Mesenchymal stem cell (in vitro differentiated cells and primary cell): ENCODE results near the gene C19orf67.

Experiments used
- DNase-seq: peaks from one replicate; pipeline ENCODE4 v3.0.0-alpha.2; 2013
- H2AFZ ChIP-seq: one replicate; pipeline ENCODE4 v1.6.1; 2013; ENCODE audit warnings: low read depth, mild to moderate bottlenecking, control low read depth, inconsistent platforms, low read length, moderate library complexity
- H2AK5ac ChIP-seq: 2 replicates; pipeline ENCODE4 v1.6.1; 2013; ENCODE audit warnings: low read length, moderate library complexity, mild to moderate bottlenecking, inconsistent platforms; ENCODE audit not compliant: severe bottlenecking
- H2BK120ac ChIP-seq: one replicate; pipeline ENCODE4 v1.6.1; 2013; ENCODE audit warnings: low read depth, mild to moderate bottlenecking, inconsistent platforms, low read length, moderate library complexity
- H2BK12ac ChIP-seq, 2 experiments: one replicate each; pipeline ENCODE4 v1.6.1; 2013; ENCODE audit warnings: inconsistent platforms in 2 of 2, low read length in 2 of 2, mild to moderate bottlenecking in 2 of 2, moderate library complexity in 2 of 2, control low read depth in 1 of 2
- H2BK15ac ChIP-seq: one replicate; pipeline ENCODE4 v1.6.1; 2013; ENCODE audit warnings: mild to moderate bottlenecking, low read depth, inconsistent platforms; ENCODE audit not compliant: poor library complexity, severe bottlenecking
- H2BK5ac ChIP-seq: 2 replicates; pipeline ENCODE4 v1.6.1; 2013; ENCODE audit warnings: low read depth, mild to moderate bottlenecking, low read length, control low read depth, inconsistent platforms; ENCODE audit not compliant: poor library complexity, severe bottlenecking
- H3K14ac ChIP-seq, 2 experiments: one replicate each; pipeline ENCODE4 v1.6.1; 2013; ENCODE audit warnings: inconsistent platforms in 2 of 2, low read length in 2 of 2, control low read depth in 1 of 2, mild to moderate bottlenecking in 1 of 2, moderate library complexity in 1 of 2
- H3K18ac ChIP-seq, 2 experiments: one replicate each; pipeline ENCODE4 v1.6.1; 2013; ENCODE audit warnings: inconsistent platforms in 2 of 2, low read length in 2 of 2, control low read depth in 1 of 2, low read depth in 1 of 2, mild to moderate bottlenecking in 1 of 2
- H3K23ac ChIP-seq, 2 experiments: one replicate each; pipeline ENCODE4 v1.6.1; 2013; ENCODE audit warnings: inconsistent platforms in 2 of 2, low read length in 2 of 2, mild to moderate bottlenecking in 2 of 2, moderate library complexity in 2 of 2, control low read depth in 1 of 2
- H3K27ac ChIP-seq: 2 replicates; pipeline ENCODE4 v1.5.1; 2013; ENCODE audit warnings: mild to moderate bottlenecking, moderate library complexity, low read length, control low read depth, inconsistent platforms; ENCODE audit not compliant: poor library complexity, severe bottlenecking
- H3K27me3 ChIP-seq, 2 experiments: 2 replicates each; pipeline versions ENCODE4 v1.6.1 to v1.7.0; 2013; ENCODE audit warnings: low read length in 2 of 2, mild to moderate bottlenecking in 2 of 2, moderate library complexity in 2 of 2, control low read depth in 1 of 2, inconsistent platforms in 1 of 2; ENCODE audit not compliant: control insufficient read depth in 1 of 2, insufficient read depth in 1 of 2
- H3K36me3 ChIP-seq, 2 experiments: 2 replicates each; pipeline versions ENCODE4 v1.6.1 to v1.7.0; 2013; ENCODE audit warnings: low read length in 2 of 2, control low read depth in 1 of 2, inconsistent platforms in 1 of 2, low read depth in 1 of 2, mild to moderate bottlenecking in 1 of 2; ENCODE audit not compliant: insufficient read depth in 2 of 2, control insufficient read depth in 1 of 2
- H3K4ac ChIP-seq, 2 experiments: one replicate each; pipeline ENCODE4 v1.6.1; 2013; ENCODE audit warnings: inconsistent platforms in 2 of 2, low read length in 2 of 2, mild to moderate bottlenecking in 2 of 2, moderate library complexity in 2 of 2, control low read depth in 1 of 2, low read depth in 1 of 2
- H3K4me1 ChIP-seq: 2 replicates; pipeline ENCODE4 v1.6.1; 2013; ENCODE audit warnings: low read depth, low read length, control low read depth; ENCODE audit not compliant: control insufficient read depth, insufficient read depth
- H3K4me2 ChIP-seq: 2 replicates; pipeline ENCODE4 v1.6.1; 2013; ENCODE audit warnings: low read length, mild to moderate bottlenecking, inconsistent platforms; ENCODE audit not compliant: poor library complexity, severe bottlenecking
- H3K4me3 ChIP-seq, 2 experiments: 2 replicates each; pipeline versions ENCODE4 v1.5.1 to v1.7.0; 2013; ENCODE audit warnings: low read length in 2 of 2, mild to moderate bottlenecking in 2 of 2, control low read depth in 1 of 2, low read depth in 1 of 2; ENCODE audit not compliant: insufficient read depth in 1 of 2
- H3K79me1 ChIP-seq: replicated peaks from 2 replicates; pipeline ENCODE4 v1.6.1; 2013; ENCODE audit warnings: mild to moderate bottlenecking, control low read depth, low read length, inconsistent platforms; ENCODE audit not compliant: poor library complexity, severe bottlenecking
- H3K9ac ChIP-seq: 2 replicates; pipeline ENCODE4 v1.7.0; 2013; ENCODE audit warnings: mild to moderate bottlenecking, low read length, moderate library complexity
- H3K9me3 ChIP-seq: 2 replicates; pipeline ENCODE4 v1.7.0; 2013; ENCODE audit warnings: mild to moderate bottlenecking, low read length; ENCODE audit not compliant: control insufficient read depth
- H4K8ac ChIP-seq: one replicate; pipeline ENCODE4 v1.6.1; 2013; ENCODE audit warnings: inconsistent platforms, mild to moderate bottlenecking, low read length, moderate library complexity
- H4K91ac ChIP-seq: one replicate; pipeline ENCODE4 v1.6.1; 2013; ENCODE audit warnings: mild to moderate bottlenecking, low read length, inconsistent platforms
- WGBS: methylation state at CpG from one replicate; pipeline ENCODE4 v1.1.7; 2013; ENCODE audit warnings: mixed read lengths; 5-methylcytosine and 5-hydroxymethylcytosine counted together

The C19orf67 gene

GRCh38 chr19:14122924-14123323 is 37.3 kb upstream of the C19orf67 start:
- no peak overlapping the region for H4K8ac ChIP-seq
- no peak overlapping the region for H3K4me2 ChIP-seq
- H3K23ac ChIP-seq: no peak overlapping the region
- no peak overlapping the region for H4K91ac ChIP-seq
- H3K9ac ChIP-seq: no peak overlapping the region
- H3K18ac ChIP-seq: no peak overlapping the region
- no peak overlapping the region for H2AK5ac ChIP-seq
- H2BK120ac ChIP-seq: no peak overlapping the region
- H2AFZ ChIP-seq: no peak overlapping the region
- H3K27me3 ChIP-seq: no peaks in the 10 kb centered on the region
- H2BK15ac ChIP-seq: no peak overlapping the region
- H2BK12ac ChIP-seq: no peak overlapping the region
- no peaks in the 10 kb centered on the region for H3K36me3 ChIP-seq
- no peak overlapping the region for H3K4ac ChIP-seq
- H3K14ac ChIP-seq: no peak overlapping the region
- no peak overlapping the region for H3K27ac ChIP-seq
- H3K79me1 ChIP-seq: peaks cover 5% of the 10 kb centered on the region
- no peak overlapping the region for H3K4me3 ChIP-seq
- H2BK5ac ChIP-seq: no peak overlapping the region
- no peaks in the 10 kb centered on the region for H3K9me3 ChIP-seq
- 96% methylated on average over 4 of the region's 6 CpGs for WGBS
- peaks cover 10% of the 10 kb centered on the region for H3K4me1 ChIP-seq
- DNase-seq: no peak

DNA sequence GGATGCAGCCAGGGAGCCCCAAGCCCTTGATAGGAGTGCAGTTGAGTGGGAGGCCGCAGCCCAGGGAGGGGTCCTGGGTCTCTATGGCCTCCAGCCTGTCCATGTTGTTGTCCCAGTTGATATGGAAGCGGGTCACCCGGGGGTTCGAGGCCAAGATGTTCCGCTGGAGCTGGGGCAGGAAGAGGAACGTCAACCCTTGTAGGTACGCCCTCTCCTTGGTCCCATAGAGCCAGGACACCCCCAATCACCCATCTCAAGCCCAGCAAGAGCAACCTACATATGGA is 34.9 kb upstream of the C19orf67 start:
- Histone ChIP-seq H3K27ac (no peak overlapping the region), H4K8ac (no peak overlapping the region), H3K4me1 (peaks cover 21% of the 10 kb centered on the region), H2BK12ac (no peak overlapping the region), H3K23ac (no peak overlapping the region), H3K36me3 (no peaks in the 10 kb centered on the region), H2AFZ (no peak overlapping the region), H3K9ac (peak overlapping the region; percentile 99), H2BK120ac (no peak overlapping the region), H3K4me2 (no peak overlapping the region), H2AK5ac (no peak overlapping the region), H2BK5ac (no peak overlapping the region), H3K79me1 (peaks cover 16% of the 10 kb centered on the region), H4K91ac (no peak overlapping the region), H3K4me3 (no peak overlapping the region), H3K27me3 (no peaks in the 10 kb centered on the region), H2BK15ac (no peak overlapping the region), H3K14ac (no peak overlapping the region), H3K4ac (no peak overlapping the region), H3K9me3 (no peaks in the 10 kb centered on the region), H3K18ac (no peak overlapping the region)
- 99% methylated on average over 6 of the region's 7 CpGs for WGBS
- DNase-seq: no peak

DNA sequence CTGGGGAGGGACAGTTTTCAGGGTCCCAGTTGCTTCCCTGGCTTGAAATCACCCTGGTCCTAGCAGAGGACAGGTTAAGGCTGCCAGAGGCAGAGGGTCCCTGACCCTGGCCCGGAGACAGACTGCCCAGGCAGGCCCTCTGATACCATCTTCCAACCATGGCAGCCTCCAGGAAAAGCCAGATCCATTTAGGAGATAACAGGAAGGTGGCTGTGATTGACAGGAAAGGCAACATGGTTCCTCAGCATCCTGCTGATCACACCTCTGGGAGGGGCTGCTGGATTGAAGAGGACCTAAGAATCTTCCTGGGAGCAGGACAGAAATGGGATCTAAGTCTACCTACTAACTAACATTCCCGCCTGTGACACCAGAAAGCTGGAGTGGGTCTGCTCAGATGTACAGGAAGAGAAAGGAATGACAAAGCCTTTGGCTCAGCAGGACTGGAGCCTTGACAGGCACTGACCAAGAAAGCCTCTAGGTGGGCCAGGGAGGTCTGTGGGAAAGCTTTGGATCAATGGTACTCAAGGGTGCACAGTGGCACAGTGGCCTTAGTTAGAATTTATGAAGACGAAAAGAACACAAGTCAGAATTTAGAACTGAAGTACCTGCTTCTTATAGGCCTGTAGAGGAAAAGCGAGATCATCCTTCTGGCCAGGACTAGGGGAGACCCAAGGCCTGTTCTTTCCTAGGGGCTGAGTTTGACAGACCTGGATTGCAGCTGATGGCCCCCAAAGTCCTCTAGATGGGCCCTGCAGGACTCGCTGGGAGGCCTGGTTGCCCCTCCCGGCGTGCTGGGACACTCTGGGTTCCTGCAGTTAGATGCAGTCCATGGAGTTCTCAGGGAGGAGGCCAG is 34.3 kb upstream of the C19orf67 start:
- H3K9ac ChIP-seq: peak overlapping the region; percentile 99
- no peak overlapping the region for H3K4ac ChIP-seq
- H3K27me3 ChIP-seq: no peaks in the 10 kb centered on the region
- H4K91ac ChIP-seq: no peak overlapping the region
- peaks cover 19% of the 10 kb centered on the region for H3K79me1 ChIP-seq
- H3K4me3 ChIP-seq: peak overlapping the region in 1 of 2 experiments; percentile 84
- H3K27ac ChIP-seq: no peak overlapping the region
- peaks cover 21% of the 10 kb centered on the region for H3K4me1 ChIP-seq
- H2BK5ac ChIP-seq: no peak overlapping the region
- H2BK120ac ChIP-seq: peak overlapping the region; percentile 23
- H3K36me3 ChIP-seq: no peaks in the 10 kb centered on the region
- H2AFZ ChIP-seq: no peak overlapping the region
- H3K9me3 ChIP-seq: no peaks in the 10 kb centered on the region
- peak overlapping the region in 1 of 2 experiments; percentile 18 for H2BK12ac ChIP-seq
- H3K4me2 ChIP-seq: no peak overlapping the region
- H3K18ac ChIP-seq: no peak overlapping the region
- WGBS: 87% methylated on average over 6 of the region's 7 CpGs
- H2BK15ac ChIP-seq: peak overlapping the region; percentile 54
- H2AK5ac ChIP-seq: no peak overlapping the region
- H3K14ac ChIP-seq: no peak overlapping the region
- DNase-seq: no peak
- no peak overlapping the region for H3K23ac ChIP-seq
- peak overlapping the region; percentile 42 for H4K8ac ChIP-seq

- Histone ChIP-seq H3K9me3 (no peaks in the 10 kb centered on the region), H4K8ac (no peak overlapping the region), H2BK120ac (peak overlapping the region; percentile 23), H3K27ac (peak overlapping the region; percentile 87), H2AK5ac (no peak overlapping the region), H3K4me2 (no peak overlapping the region), H2BK5ac (no peak overlapping the region), H3K27me3 (no peaks in the 10 kb centered on the region), H2AFZ (no peak overlapping the region), H3K36me3 (peaks cover 0 to 4% of the 10 kb centered on the region in 2 experiments), H3K4me3 (peak overlapping the region in 1 of 2 experiments; percentile 84), H2BK15ac (no peak overlapping the region), H3K9ac (peak overlapping the region; percentile 99), H4K91ac (no peak overlapping the region), H3K4me1 (peaks cover 26% of the 10 kb centered on the region), H3K23ac (no peak overlapping the region), H3K18ac (no peak overlapping the region), H3K14ac (no peak overlapping the region), H2BK12ac (no peak overlapping the region), H3K79me1 (peaks cover 25% of the 10 kb centered on the region), H3K4ac (no peak overlapping the region)
- WGBS: 88% methylated on average over 2 of the region's 3 CpGs
- DNase-seq: no peak
Measured at GRCh38 chr19:14119146-14119545, 33.6 kb upstream of the C19orf67 start.
